Activated gamma-delta T cell (primary cell): ENCODE measurements around the gene CTF1.

Source experiments
- DNase-seq: peaks from one replicate; lab custom pipeline; 2025; lab: John Stamatoyannopoulos, UW

The CTF1 gene

GRCh38 chr16:30907064-30907463, 10.7 kb downstream of the CTF1 start:
- no peak for DNase-seq

GRCh38 chr16:30910427-30911029, 14.1 kb downstream of the CTF1 start:
- DNase-seq = no peak

- no peak for DNase-seq
Observed at GRCh38 chr16:30912794-30913412, 16.5 kb downstream of the CTF1 start.

- no peak for DNase-seq
Observed at GRCh38 chr16:30914830-30915229, 18.4 kb downstream of the CTF1 start.

- no peak for DNase-seq
Observed at GRCh38 chr16:30918614-30919013, 22.2 kb downstream of the CTF1 start.

- DNase-seq = no peak
Observed at GRCh38 chr16:30920891-30921290, 24.5 kb downstream of the CTF1 start.

GRCh38 chr16:30921459-30921747, 25.0 kb downstream of the CTF1 start:
- no peak for DNase-seq

GRCh38 chr16:30921748-30922419, 25.5 kb downstream of the CTF1 start:
- peak; percentile 35 for DNase-seq

GRCh38 chr16:30922420-30922959, 26.1 kb downstream of the CTF1 start:
- DNase-seq = peak; percentile 98

GRCh38 chr16:30922960-30923535, 26.6 kb downstream of the CTF1 start:
- peak; percentile 88 for DNase-seq

GRCh38 chr16:30923554-30924075, 27.2 kb downstream of the CTF1 start, which contains the start of gene FBXL19:
Gene FBXL19, plus strand, starts transcription at chr16:30923572. Its CDS starts 2,183 bp downstream, at chr16:30925755.
- no peak for DNase-seq

- DNase-seq = no peak
Observed at GRCh38 chr16:30924076-30924912, 27.9 kb downstream of the CTF1 start.

- DNase-seq = no peak
Observed at GRCh38 chr16:30924913-30925631, 28.7 kb downstream of the CTF1 start.

- no peak for DNase-seq
Observed at GRCh38 chr16:30925632-30925987, 29.2 kb downstream of the CTF1 start.

- DNase-seq = no peak
Observed at GRCh38 chr16:30925995-30926811, 29.8 kb downstream of the CTF1 start.

GRCh38 chr16:30926937-30927788, 30.7 kb downstream of the CTF1 start:
- no peak for DNase-seq

GRCh38 chr16:30927789-30928378, 31.5 kb downstream of the CTF1 start:
- DNase-seq = no peak

GRCh38 chr16:30928390-30928789, 32.0 kb downstream of the CTF1 start:
- DNase-seq = no peak

- no peak for DNase-seq
Observed at GRCh38 chr16:30929167-30929566, 32.8 kb downstream of the CTF1 start.
